Thoracic aorta (tissue), 2 donors: ENCODE measurements around the gene SPAG5. TPM values are rescaled to one million over a fixed set of nuclear protein-coding genes. Genes with fewer than 3 reads are reported as not detected.

Experiments used
- ATAC-seq: fragments of 150-250 bp; one replicate; pipeline ENCODE4 v1.8.0; 2017; ENCODE audit warnings: low read depth; ENCODE audit not compliant: insufficient number of reproducible peaks, low FRiP score
- DNase-seq: peaks from one replicate; pipeline ENCODE4 v3.0.0-alpha.2; 2020; ENCODE audit warnings: low spot score
- H3K27ac ChIP-seq, 2 donors: fragments of 200-600 bp; sonication (generic); 1 replicate in 1 of 2; 2 replicates in 1 of 2; pipeline ENCODE4 v1.5.1; 2016; ENCODE audit warnings: mild to moderate bottlenecking in 2 of 2, moderate library complexity in 2 of 2
- H3K27me3 ChIP-seq: fragments of 200-600 bp; sonication (generic); replicated peaks from 2 replicates; pipeline ENCODE4 v1.6.0; 2016; ENCODE audit warnings: mild to moderate bottlenecking; ENCODE audit not compliant: insufficient read depth
- H3K36me3 ChIP-seq: fragments of 200-600 bp; sonication (generic); one replicate; pipeline ENCODE4 v1.5.1; 2016
- H3K4me1 ChIP-seq, 2 donors: fragments of 200-600 bp; sonication (generic); 1 replicate in 1 of 2; 2 replicates in 1 of 2; pipeline versions ENCODE4 v1.5.1 to v1.6.0; 2016; ENCODE audit warnings: low read depth in 2 of 2, mild to moderate bottlenecking in 1 of 2; ENCODE audit not compliant: control insufficient read depth in 1 of 2
- H3K4me3 ChIP-seq: fragments of 200-600 bp; sonication (generic); 2 replicates; pipeline ENCODE4 v1.5.1; 2016; ENCODE audit warnings: mild to moderate bottlenecking
- H3K9me3 ChIP-seq: fragments of 200-600 bp; sonication (generic); 2 replicates; pipeline ENCODE4 v1.5.1; 2016
- CTCF ChIP-seq: fragments of 200-600 bp; sonication (generic); IDR thresholded peaks from one replicate; pipeline ENCODE4 v1.5.1; 2019; ENCODE audit warnings: antibody characterized with exemption
- total RNA-seq, 2 donors: library from RNA; depleted of rRNA; stranded (reverse); fragments of >200 nt; gene quantifications; one replicate each; pipeline versions ENCODE4 v1.1.0 to v1.2.3, GENCODE V29; 2016

The SPAG5 gene
- total RNA-seq, 2 donors from 2014 or later: 1.6 to 5.9 TPM

GRCh38 chr17:28563475-28563874 is 35.4 kb downstream of the SPAG5 start:
- no peak for ATAC-seq
- peaks cover 34% of the 10 kb centered on the region for H3K36me3 ChIP-seq

GRCh38 chr17:28555022-28555421 is 43.8 kb downstream of the SPAG5 start:
- TF ChIP-seq CTCF: no peak
- ATAC-seq (no peak), DNase-seq (no peak)
- no peak overlapping the region for H3K4me3 ChIP-seq
- H3K27ac ChIP-seq: no peak overlapping the region
- no peaks in the 10 kb centered on the region for H3K9me3 ChIP-seq
- no peaks in the 10 kb centered on the region for H3K27me3 ChIP-seq
- H3K36me3 ChIP-seq: peaks cover 53% of the 10 kb centered on the region
- peaks cover 14 to 25% of the 10 kb centered on the region in 2 donors for H3K4me1 ChIP-seq

More at GRCh38 chr17:28563475-28563874, 35.4 kb downstream of the SPAG5 start:
- Histone ChIP-seq H3K4me1 (no peaks in the 10 kb centered on the region), H3K4me3 (no peak overlapping the region), H3K9me3 (no peaks in the 10 kb centered on the region), H3K27ac (no peak overlapping the region), H3K27me3 (no peaks in the 10 kb centered on the region)
- no peak for DNase-seq
- no peak for TF ChIP-seq CTCF

- Histone ChIP-seq H3K9me3 (no peaks in the 10 kb centered on the region), H3K4me1 (peaks cover 14 to 29% of the 10 kb centered on the region in 2 donors), H3K4me3 (no peak overlapping the region), H3K27ac (no peak overlapping the region), H3K36me3 (peaks cover 51% of the 10 kb centered on the region), H3K27me3 (no peaks in the 10 kb centered on the region)
- ATAC-seq (no peak), DNase-seq (no peak)
- no peak for TF ChIP-seq CTCF
Observed at GRCh38 chr17:28554565-28554964, 44.3 kb downstream of the SPAG5 start.

- no peaks in the 10 kb centered on the region for H3K9me3 ChIP-seq
- TF ChIP-seq CTCF: no peak
- H3K4me1 ChIP-seq: peaks cover 14 to 30% of the 10 kb centered on the region in 2 donors
- H3K36me3 ChIP-seq: peaks cover 42% of the 10 kb centered on the region
- H3K27me3 ChIP-seq: no peaks in the 10 kb centered on the region
- ATAC-seq (no peak), DNase-seq (no peak)
- H3K4me3 ChIP-seq: peak overlapping the region; percentile 92
- no peak overlapping the region for H3K27ac ChIP-seq
Observed at GRCh38 chr17:28553000-28553505, 45.8 kb downstream of the SPAG5 start.

- peaks cover 14 to 30% of the 10 kb centered on the region in 2 donors for H3K4me1 ChIP-seq
- peak; percentile 71 for ATAC-seq
Observed at GRCh38 chr17:28552176-28552999, 46.4 kb downstream of the SPAG5 start, which contains the start of gene UNC119. Gene UNC119, minus strand, starts transcription at chr17:28552624. Its CDS starts 67 bp downstream, at chr17:28552557.

More at GRCh38 chr17:28552176-28552999, 46.4 kb downstream of the SPAG5 start, which contains the start of gene UNC119:
- Histone ChIP-seq H3K36me3 (peaks cover 35% of the 10 kb centered on the region), H3K27ac (peak within 1 kb of the TSS in 1 of 2 donors; percentile 59), H3K4me3 (peak within 1 kb of the TSS; percentile 92), H3K9me3 (no peaks in the 10 kb centered on the region), H3K27me3 (no peaks in the 10 kb centered on the region)
- no peak for DNase-seq
- TF ChIP-seq CTCF: no peak
